Measurements from ENCODE around the gene RLN1.
"Not testable (repeated sequence)": the region's sequence is repeated elsewhere in the genome, so short reads cannot be mapped to it uniquely, and the experiment has no call there.

The RLN1 gene

DNA sequence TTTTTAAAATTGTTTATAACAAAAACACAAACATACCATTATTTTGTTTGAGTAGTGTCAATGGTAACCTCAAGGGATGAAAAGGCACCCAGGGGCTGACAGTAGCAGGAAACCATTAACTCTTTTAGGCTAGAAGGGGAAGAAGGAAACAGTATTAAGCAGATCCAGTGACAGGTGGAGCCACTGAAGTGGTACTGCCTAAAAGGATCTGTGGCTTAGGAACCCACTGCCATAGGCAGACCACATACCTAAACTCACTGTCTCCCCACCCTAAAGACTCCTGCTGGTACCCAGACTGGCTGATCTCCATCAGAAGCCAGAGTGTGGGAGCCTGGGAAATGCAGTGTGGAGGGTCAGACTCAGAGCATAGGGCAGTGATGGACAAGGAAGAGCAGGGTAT is 13.5 kb downstream of the RLN1 start:
- DNase-seq (ENCODE audit: extremely low read depth in 1 of 2, low read depth in 1 of 2), result no peak

DNA sequence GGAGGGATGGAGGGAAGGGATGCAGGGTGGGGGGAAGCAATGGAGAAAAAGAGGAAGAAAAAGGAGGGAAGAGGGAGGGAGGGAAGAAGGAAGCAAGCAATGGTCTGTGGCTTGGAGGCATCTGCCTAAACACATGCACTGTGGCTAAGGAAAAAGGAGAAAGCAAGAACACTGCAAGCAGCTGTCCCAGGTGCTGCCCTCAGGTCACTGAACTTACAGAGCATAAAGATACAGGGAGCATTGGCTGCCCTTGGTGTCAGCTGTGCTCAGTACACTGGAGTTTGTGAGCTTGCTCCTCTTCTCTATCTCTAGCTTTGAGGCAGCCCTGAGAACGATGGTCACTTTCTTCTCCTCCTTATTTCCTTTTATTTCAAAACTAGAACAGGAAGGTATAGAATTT is 18.1 kb downstream of the RLN1 start:
- not testable (repeated sequence) for DNase-seq (ENCODE audit: extremely low read depth in 1 of 2, low read depth in 1 of 2)

DNA sequence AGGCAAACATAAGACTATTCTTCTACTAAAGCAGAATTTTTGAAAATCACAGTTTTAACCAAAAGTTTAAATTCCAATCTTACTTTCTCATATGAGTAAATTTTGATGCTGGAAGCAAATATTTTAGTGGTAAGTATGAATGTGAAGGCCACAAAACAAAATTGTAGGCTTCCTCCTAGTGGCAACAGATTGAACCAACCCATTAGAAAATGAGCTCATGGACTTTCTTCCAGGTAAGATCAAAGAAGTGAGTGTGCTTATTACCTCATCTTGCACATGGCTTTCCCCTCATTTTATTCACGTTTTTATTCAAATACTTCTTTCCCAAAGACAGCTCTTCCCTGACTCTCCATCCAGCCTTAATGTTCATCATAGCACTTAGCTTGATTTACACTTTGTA is 18.6 kb downstream of the RLN1 start:
- DNase-seq (ENCODE audit: extremely low read depth in 1 of 2, low read depth in 1 of 2), result no peak

DNA sequence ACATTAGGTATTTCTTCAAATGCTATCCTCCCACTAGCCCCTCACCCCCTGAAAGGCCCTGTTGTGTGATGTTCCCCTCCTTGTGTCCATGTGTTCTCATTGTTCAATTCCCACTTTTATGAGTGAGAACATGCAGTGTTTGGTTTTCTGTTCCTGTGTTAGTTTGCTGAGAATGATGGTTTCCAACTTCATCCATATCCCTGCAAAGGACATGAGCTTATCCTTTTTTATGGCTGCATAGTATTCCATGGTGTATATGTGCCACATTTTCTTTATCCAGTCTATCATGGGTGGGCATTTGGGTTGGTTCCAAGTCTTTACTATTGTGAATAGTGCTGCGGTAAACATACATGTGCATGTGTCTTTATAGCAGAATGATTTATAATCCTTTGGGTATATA is 23.3 kb downstream of the RLN1 start:
- DNase-seq (ENCODE audit: extremely low read depth in 1 of 2, low read depth in 1 of 2), result not testable (repeated sequence)

DNA sequence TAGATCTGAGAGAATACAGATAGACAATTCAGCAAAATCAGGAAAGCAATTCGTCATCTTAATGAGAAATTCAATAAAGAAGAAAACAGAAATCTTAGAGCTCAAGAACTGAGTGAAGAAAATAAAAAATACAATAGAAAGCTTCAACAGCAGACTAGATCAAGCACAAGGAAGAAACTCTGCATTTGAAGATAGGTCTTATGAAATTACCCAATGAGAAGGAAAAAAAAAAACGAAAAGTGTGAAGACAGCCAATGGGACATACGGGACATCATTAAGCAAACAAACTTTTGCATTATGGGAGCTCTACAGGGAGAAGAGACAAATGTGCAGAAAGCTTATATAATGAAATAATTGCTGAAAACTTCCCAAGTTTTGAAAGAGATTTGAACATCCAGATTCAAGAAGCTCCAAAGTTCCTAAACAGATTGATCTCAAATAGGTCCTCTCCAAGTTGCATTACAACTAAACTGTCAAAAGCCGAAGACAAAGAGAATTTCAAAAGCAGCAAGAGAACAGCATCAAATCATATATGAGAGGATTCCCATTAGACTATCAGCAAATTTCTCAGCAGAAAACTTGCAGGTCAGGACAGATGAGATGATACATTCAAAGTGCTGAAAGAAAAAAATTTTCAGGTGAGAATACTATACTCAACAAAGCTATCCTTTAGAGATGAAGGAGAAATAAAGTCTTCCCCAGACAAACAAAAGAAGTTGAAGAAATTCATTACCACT is 24.3 kb downstream of the RLN1 start:
- DNase-seq (ENCODE audit: extremely low read depth in 1 of 2, low read depth in 1 of 2), result no peak

DNA sequence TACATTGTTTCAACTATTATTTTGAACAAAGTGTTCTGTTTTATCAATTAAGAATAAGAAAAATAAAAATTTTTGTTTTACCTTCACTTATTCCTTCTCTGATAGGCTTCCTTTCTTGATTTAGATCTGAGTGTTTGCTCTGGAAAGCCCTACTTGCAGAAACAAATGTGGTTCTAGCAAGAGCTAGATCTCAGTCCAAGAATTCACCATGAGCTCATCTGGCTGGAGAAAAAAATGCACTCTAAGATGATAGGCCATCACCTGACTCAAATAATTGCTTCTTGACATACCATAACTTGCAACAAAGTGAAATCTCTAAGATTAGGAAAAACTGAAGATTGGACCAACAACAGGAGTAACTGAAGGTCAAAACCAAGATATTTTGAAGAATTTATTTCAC is 28.8 kb downstream of the RLN1 start:
- no peak for DNase-seq (ENCODE audit: extremely low read depth in 1 of 2, low read depth in 1 of 2)

DNA sequence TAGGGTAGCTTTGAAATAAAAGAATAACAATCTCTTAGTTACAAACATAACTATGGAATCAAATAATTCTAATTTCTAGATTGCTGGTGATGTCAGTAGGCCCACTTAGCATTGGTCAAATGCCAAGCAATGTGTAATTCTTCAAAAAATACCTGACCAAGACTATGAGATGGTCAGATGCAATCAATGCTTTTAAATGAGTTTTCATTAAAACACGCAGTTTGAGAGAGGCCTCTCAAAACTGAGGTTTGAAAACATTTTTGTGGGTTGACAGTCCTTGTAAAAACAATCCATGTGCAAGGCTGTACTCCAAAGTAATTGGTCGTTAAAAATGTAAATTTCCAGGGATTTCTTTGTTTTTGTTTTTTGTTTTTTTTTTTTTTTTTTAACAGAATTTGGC is 33.9 kb downstream of the RLN1 start:
- no peak for DNase-seq (ENCODE audit: extremely low read depth in 1 of 2, low read depth in 1 of 2)

DNA sequence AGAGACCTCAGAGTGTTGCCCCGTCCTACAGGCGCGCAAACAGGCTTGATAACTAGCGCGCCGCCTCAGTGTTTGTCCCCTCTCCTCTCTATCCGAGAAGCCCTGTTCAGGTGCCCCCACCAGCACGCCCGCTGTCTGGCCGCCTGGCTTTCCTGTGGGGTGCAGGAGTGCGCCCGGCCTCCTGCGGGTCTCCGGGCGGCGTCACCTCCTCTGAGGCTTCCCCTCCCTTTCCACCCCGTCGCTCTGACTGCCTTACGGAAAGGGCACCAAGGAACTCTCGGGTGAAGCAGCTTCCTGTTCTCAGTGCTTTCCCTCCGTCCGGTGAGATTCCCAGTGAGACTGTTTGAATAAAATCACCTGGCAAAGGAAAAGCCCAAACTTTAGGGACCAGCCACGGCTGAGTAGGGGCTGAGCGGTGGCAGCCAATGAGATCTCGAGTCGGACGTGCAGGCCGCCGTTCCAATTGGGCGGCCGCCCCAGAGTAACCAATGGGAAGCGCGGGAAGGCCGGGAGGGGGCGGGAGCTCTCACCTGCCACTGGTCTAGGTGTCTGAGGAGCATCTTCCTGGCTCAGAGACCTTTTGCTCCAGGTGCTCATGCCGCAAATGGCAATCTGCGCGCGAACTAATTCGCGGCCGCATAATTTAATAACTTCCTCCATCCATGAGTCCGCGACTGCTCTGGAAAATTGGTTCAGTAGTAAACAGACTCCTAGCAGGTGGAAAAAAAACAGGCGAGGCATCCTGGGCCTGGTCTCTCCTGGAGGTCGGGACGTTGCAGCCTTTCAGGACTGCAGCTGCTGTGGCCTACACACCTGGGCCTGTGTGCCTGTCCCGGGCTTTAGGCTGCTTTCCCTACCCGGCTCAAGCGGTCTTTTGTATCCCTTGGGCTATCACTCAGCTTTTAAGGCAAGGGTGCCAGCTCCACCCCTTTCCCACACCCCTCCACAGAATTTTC is 35.6 kb downstream of the RLN1 start, which contains the start of gene RLN2:
Gene RLN2, minus strand, starts transcription at position 877 of the 956 bp plus-strand sequence. Its CDS starts 136 bp downstream, at position 741.
- DNase-seq (ENCODE audit: extremely low read depth in 1 of 2, low read depth in 1 of 2), result not testable (repeated sequence)

DNA sequence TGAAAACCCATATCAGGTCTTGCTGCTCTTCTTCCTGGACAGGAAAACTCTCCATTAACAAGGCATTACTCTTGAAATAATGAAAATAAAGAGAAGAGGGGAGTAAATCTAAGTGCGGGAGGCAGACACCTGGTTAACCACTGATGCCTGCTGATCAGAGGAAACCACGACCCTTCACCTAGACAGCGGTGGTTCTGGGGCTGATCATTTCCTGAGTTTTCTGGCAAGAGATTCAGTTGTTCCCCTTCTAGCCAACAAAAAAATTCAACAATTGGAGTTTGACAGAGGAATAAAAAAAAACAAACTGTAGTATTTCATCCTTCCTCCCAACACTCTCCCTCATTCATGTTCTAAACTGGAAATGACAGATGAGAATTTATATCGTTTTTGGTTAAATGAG is 38.1 kb downstream of the RLN1 start:
- DNase-seq (ENCODE audit: extremely low read depth in 1 of 2, low read depth in 1 of 2), result no peak

DNA sequence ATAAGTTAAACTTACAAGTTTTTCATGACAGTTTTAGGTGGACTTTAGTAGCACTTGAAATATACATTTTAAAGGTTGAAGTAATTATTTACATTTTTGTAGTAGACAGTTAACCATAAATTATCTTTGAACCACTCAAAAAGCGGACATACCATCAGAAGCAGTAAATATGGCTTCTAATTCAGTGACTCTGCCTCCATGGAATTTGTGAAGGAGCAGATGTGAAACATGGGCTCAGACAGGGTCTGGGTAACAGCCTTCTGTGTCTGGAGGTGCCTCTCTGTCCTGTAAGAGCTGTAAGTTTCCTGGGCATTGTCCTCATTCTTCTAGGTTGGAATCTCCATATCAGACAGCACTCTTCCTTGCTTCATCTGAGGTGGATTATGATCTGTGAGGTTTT is 47.5 kb downstream of the RLN1 start:
- no peak for DNase-seq (ENCODE audit: extremely low read depth in 1 of 2, low read depth in 1 of 2)

DNA sequence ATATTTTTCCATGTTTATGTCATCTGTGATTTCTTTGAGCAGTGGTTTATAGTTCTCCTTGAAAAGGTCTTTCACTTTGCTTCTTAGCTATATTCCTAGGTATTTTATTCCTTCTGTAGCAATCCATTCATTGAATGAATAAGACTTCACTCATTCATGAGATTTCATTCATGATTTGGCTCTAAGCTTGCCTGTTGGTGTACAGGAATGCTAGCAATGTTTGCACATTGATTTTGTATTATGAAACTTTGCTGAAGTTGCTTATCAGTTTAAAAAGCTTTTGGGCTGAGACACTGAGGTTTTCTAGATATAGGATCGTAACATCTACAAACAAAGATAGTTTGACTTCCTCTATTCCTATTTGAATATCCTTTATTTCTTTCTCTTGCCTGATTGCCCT is 51.1 kb downstream of the RLN1 start:
- no peak for DNase-seq (ENCODE audit: extremely low read depth in 1 of 2, low read depth in 1 of 2)

DNA sequence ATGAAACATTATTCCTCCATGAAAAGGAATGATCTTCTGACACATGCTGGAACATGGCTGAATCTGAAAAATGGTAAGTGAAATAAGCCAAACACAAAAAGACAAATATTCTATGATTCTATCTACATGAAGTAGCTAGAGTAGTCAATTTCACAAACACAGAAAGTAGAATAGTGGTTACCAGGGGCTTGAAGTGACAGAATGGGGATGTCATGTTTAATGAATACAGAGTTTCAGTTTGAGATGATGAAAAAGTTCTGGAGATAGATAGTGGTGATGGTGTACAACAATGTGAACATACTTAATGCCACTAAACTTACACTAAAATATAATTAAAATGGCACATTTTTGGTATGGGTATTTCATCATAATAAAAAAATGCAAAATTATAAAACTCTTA is 53.4 kb downstream of the RLN1 start:
- no peak for DNase-seq (ENCODE audit: extremely low read depth in 1 of 2, low read depth in 1 of 2)
